Karpas-422 (cell line): ENCODE measurements around the gene CHM. TPM values are rescaled to one million over a fixed set of nuclear protein-coding genes. Genes with fewer than 3 reads are reported as not detected.
"Not testable (repeated sequence)": the region's sequence is repeated elsewhere in the genome, so short reads cannot be mapped to it uniquely, and the experiment has no call there.

Experiments used
- DNase-seq: peaks from one replicate; pipeline ENCODE4 v3.0.0-alpha.2; 2015
- H2AFZ ChIP-seq: fragments of 200-600 bp; sonication (generic); 2 replicates; pipeline ENCODE4 v1.6.1; 2014; ENCODE audit warnings: antibody characterized with exemption, low read length, mixed read lengths
- H3K27ac ChIP-seq: fragments of 200-600 bp; sonication (generic); 2 replicates; pipeline ENCODE4 v1.5.1; 2014; ENCODE audit warnings: mild to moderate bottlenecking, low read length, moderate library complexity
- H3K27me3 ChIP-seq: fragments of 200-600 bp; sonication (generic); 2 replicates; pipeline ENCODE4 v1.6.1; 2014; ENCODE audit warnings: low read length, mixed read lengths
- H3K36me3 ChIP-seq: fragments of 200-600 bp; sonication (generic); 2 replicates; pipeline ENCODE4 v1.6.1; 2014; ENCODE audit warnings: low read length, mixed read lengths; ENCODE audit not compliant: insufficient read depth
- H3K4me1 ChIP-seq: fragments of 200-600 bp; sonication (generic); 2 replicates; pipeline ENCODE4 v1.6.1; 2014; ENCODE audit warnings: mild to moderate bottlenecking, low read length, mixed read lengths
- H3K4me2 ChIP-seq: fragments of 200-600 bp; sonication (generic); 2 replicates; pipeline ENCODE4 v1.6.1; 2014; ENCODE audit warnings: low read length, low read depth, mild to moderate bottlenecking; ENCODE audit not compliant: poor library complexity, severe bottlenecking
- H3K4me3 ChIP-seq: fragments of 200-600 bp; sonication (generic); 2 replicates; pipeline ENCODE4 v1.5.1; 2014; ENCODE audit warnings: mild to moderate bottlenecking, antibody characterized with exemption, low read length, mixed read lengths
- H3K79me2 ChIP-seq: fragments of 200-600 bp; sonication (generic); 2 replicates; pipeline ENCODE4 v1.6.1; 2014; ENCODE audit warnings: mild to moderate bottlenecking, low read length, mixed read lengths
- H3K9ac ChIP-seq: fragments of 200-600 bp; sonication (generic); 2 replicates; pipeline ENCODE4 v1.6.0; 2014; ENCODE audit warnings: low read length
- H3K9me2 ChIP-seq: fragments of 200-600 bp; sonication (generic), shearing (Covaris generic); replicated peaks from 2 replicates; pipeline ENCODE4 v1.6.0; 2014; ENCODE audit warnings: mild to moderate bottlenecking, low read length, moderate library complexity; ENCODE audit not compliant: insufficient read depth
- H3K9me3 ChIP-seq: fragments of 300-700, 200-600 bp; sonication (generic); 2 replicates; pipeline ENCODE4 v1.6.1; 2014; ENCODE audit warnings: low read length, mixed read lengths
- H4K20me1 ChIP-seq: fragments of 200-600 bp; sonication (generic); 2 replicates; pipeline ENCODE4 v1.6.1; 2014; ENCODE audit warnings: mild to moderate bottlenecking, antibody characterized with exemption, low read length, low read depth; ENCODE audit not compliant: insufficient read depth
- total RNA-seq: library from RNA; depleted of rRNA; stranded (reverse); fragments of >200 nt; shearing (Covaris generic); gene quantifications from 2 replicates; pipeline ENCODE4 v1.2.3, GENCODE V29; 2014; ENCODE audit warnings: low replicate concordance

The CHM gene
- total RNA-seq, 1 experiment from 2014 or later = 37.0 TPM

- Histone ChIP-seq H3K4me2 (no peak overlapping the region), H3K27me3 (no peaks in the 10 kb centered on the region), H3K4me3 (no peak overlapping the region), H3K9ac (no peak overlapping the region), H3K27ac (peak overlapping the region; percentile 42), H2AFZ (no peak overlapping the region), H3K9me2 (no peaks in the 10 kb centered on the region), H3K36me3 (no peaks in the 10 kb centered on the region), H4K20me1 (no peaks in the 10 kb centered on the region), H3K79me2 (peaks cover 98% of the 10 kb centered on the region), H3K9me3 (no peaks in the 10 kb centered on the region), H3K4me1 (peaks cover 35% of the 10 kb centered on the region)
- no peak for DNase-seq
Observed at GRCh38 chrX:85994228-85994627, 53.1 kb downstream of the CHM start.

- Histone ChIP-seq H3K27ac (no peak overlapping the region), H3K4me2 (no peak overlapping the region), H3K36me3 (no peaks in the 10 kb centered on the region), H3K4me1 (peaks cover 35% of the 10 kb centered on the region), H3K9ac (no peak overlapping the region), H3K9me2 (no peaks in the 10 kb centered on the region), H3K4me3 (no peak overlapping the region), H3K79me2 (peaks cover 98% of the 10 kb centered on the region), H3K27me3 (no peaks in the 10 kb centered on the region), H3K9me3 (no peaks in the 10 kb centered on the region), H2AFZ (no peak overlapping the region), H4K20me1 (no peaks in the 10 kb centered on the region)
- no peak for DNase-seq
Observed at GRCh38 chrX:85993539-85994197, 53.7 kb downstream of the CHM start.

- Histone ChIP-seq H3K4me1 (peaks cover 40% of the 10 kb centered on the region), H3K36me3 (no peaks in the 10 kb centered on the region), H3K4me2 (no peak overlapping the region), H3K4me3 (no peak overlapping the region), H3K9ac (no peak overlapping the region), H4K20me1 (no peaks in the 10 kb centered on the region), H3K9me3 (no peaks in the 10 kb centered on the region), H3K27ac (no peak overlapping the region), H3K79me2 (peaks cover 98% of the 10 kb centered on the region), H2AFZ (no peak overlapping the region), H3K27me3 (no peaks in the 10 kb centered on the region), H3K9me2 (no peaks in the 10 kb centered on the region)
- DNase-seq = no peak
Observed at GRCh38 chrX:85992811-85993229, 54.5 kb downstream of the CHM start.

- no peak overlapping the region for H3K9ac ChIP-seq
- H3K9me3 ChIP-seq = no peaks in the 10 kb centered on the region
- H3K27ac ChIP-seq = no peak overlapping the region
- no peak overlapping the region for H3K4me3 ChIP-seq
- H3K4me1 ChIP-seq = peaks cover 5% of the 10 kb centered on the region
- peaks cover 93% of the 10 kb centered on the region for H3K79me2 ChIP-seq
- H3K4me2 ChIP-seq = no peak overlapping the region
- H3K36me3 ChIP-seq = no peaks in the 10 kb centered on the region
- DNase-seq = no peak
- no peak overlapping the region for H2AFZ ChIP-seq
- no peaks in the 10 kb centered on the region for H3K27me3 ChIP-seq
- no peaks in the 10 kb centered on the region for H3K9me2 ChIP-seq
- H4K20me1 ChIP-seq = no peaks in the 10 kb centered on the region
Observed at GRCh38 chrX:85988353-85988752, 59.0 kb downstream of the CHM start.

- Histone ChIP-seq H3K36me3 (peaks cover 31% of the 10 kb centered on the region), H3K9me2 (no peaks in the 10 kb centered on the region), H3K9ac (no peak overlapping the region), H2AFZ (no peak overlapping the region), H3K79me2 (peaks cover 35% of the 10 kb centered on the region), H3K27ac (no peak overlapping the region), H3K9me3 (no peaks in the 10 kb centered on the region), H3K4me1 (peaks cover 19% of the 10 kb centered on the region), H3K4me2 (no peak overlapping the region), H3K27me3 (no peaks in the 10 kb centered on the region), H3K4me3 (no peak overlapping the region), H4K20me1 (no peaks in the 10 kb centered on the region)
- no peak for DNase-seq
Observed at GRCh38 chrX:85980286-85980685, 67.1 kb downstream of the CHM start.

- H3K36me3 ChIP-seq = peaks cover 51% of the 10 kb centered on the region
- H3K4me3 ChIP-seq = no peak overlapping the region; the same call in 1 of the 2 replicates
- H3K79me2 ChIP-seq = peaks cover 23% of the 10 kb centered on the region
- H3K9me2 ChIP-seq = no peaks in the 10 kb centered on the region
- peak overlapping the region; percentile 22; the same call in 1 of the 2 replicates for H3K9ac ChIP-seq
- peak overlapping the region; percentile 23 for H3K4me2 ChIP-seq
- peak overlapping the region; percentile 68 for H3K27ac ChIP-seq
- H2AFZ ChIP-seq = peak overlapping the region; percentile 75; the same call in 1 of the 2 replicates
- no peaks in the 10 kb centered on the region; the same call in 1 of the 2 replicates for H3K9me3 ChIP-seq
- H3K4me1 ChIP-seq = peaks cover 19% of the 10 kb centered on the region
- no peaks in the 10 kb centered on the region for H3K27me3 ChIP-seq
- H4K20me1 ChIP-seq = no peaks in the 10 kb centered on the region
- DNase-seq = peak; percentile 50
Observed at GRCh38 chrX:85977218-85977617, 70.1 kb downstream of the CHM start.

GRCh38 chrX:85972351-85972750, 75.0 kb downstream of the CHM start:
- not testable (repeated sequence) for H3K9me3 ChIP-seq, H4K20me1 ChIP-seq, H3K4me3 ChIP-seq, H2AFZ ChIP-seq, H3K9ac ChIP-seq, H3K27me3 ChIP-seq, H3K9me2 ChIP-seq, H3K27ac ChIP-seq, H3K4me2 ChIP-seq, DNase-seq
- Histone ChIP-seq H3K79me2 (peaks cover 23% of the 10 kb centered on the region), H3K36me3 (peaks cover 53% of the 10 kb centered on the region), H3K4me1 (peaks cover 22% of the 10 kb centered on the region)

- Histone ChIP-seq H4K20me1 (no peaks in the 10 kb centered on the region), H3K9me3 (no peaks in the 10 kb centered on the region), H3K4me1 (peaks cover 11% of the 10 kb centered on the region), H2AFZ (no peak overlapping the region), H3K9me2 (no peaks in the 10 kb centered on the region), H3K27ac (no peak overlapping the region), H3K4me3 (no peak overlapping the region), H3K9ac (no peak overlapping the region), H3K79me2 (peaks cover 3% of the 10 kb centered on the region; the same call in 1 of the 2 replicates), H3K4me2 (no peak overlapping the region), H3K27me3 (no peaks in the 10 kb centered on the region), H3K36me3 (peaks cover 6% of the 10 kb centered on the region; the same call in 1 of the 2 replicates)
- no peak for DNase-seq
Observed at GRCh38 chrX:85964744-85965143, 82.6 kb downstream of the CHM start.
